Subcutaneous abdominal adipose tissue (tissue), 5 donors: ENCODE data around the gene ZKSCAN3.

Source experiments
- H3K27ac ChIP-seq: one replicate; pipeline ENCODE4 v1.7.0; 2013; ENCODE audit warnings: low read depth, mild to moderate bottlenecking, inconsistent platforms, low read length, moderate library complexity
- H3K27me3 ChIP-seq, 5 donors: one replicate each; pipeline ENCODE4 v1.7.0; 2013; ENCODE audit warnings: low read length in 5 of 5, inconsistent platforms in 1 of 5; ENCODE audit not compliant: control insufficient read depth in 5 of 5, insufficient read depth in 4 of 5
- H3K36me3 ChIP-seq, 5 donors: one replicate each; pipeline ENCODE4 v1.7.0; 2013; ENCODE audit warnings: low read length in 5 of 5; ENCODE audit not compliant: control insufficient read depth in 5 of 5, insufficient read depth in 5 of 5
- H3K4me1 ChIP-seq, 5 donors: one replicate each; pipeline ENCODE4 v1.7.0; 2013; ENCODE audit warnings: low read length in 5 of 5, mild to moderate bottlenecking in 3 of 5, moderate library complexity in 1 of 5; ENCODE audit not compliant: control insufficient read depth in 5 of 5, insufficient read depth in 5 of 5
- H3K4me3 ChIP-seq, 5 donors: one replicate each; pipeline ENCODE4 v1.7.0; 2013; ENCODE audit warnings: low read length in 5 of 5, low read depth in 1 of 5
- H3K9ac ChIP-seq, 5 donors: one replicate each; pipeline ENCODE4 v1.7.0; 2013; ENCODE audit warnings: low read length in 5 of 5, mild to moderate bottlenecking in 4 of 5, moderate library complexity in 3 of 5
- H3K9me3 ChIP-seq, 5 donors: one replicate each; pipeline ENCODE4 v1.7.0; 2013; ENCODE audit warnings: low read length in 5 of 5; ENCODE audit not compliant: control insufficient read depth in 5 of 5
- donor health status: healthy.
- donor health status: healthy.
- donor health status: healthy.
- donor health status: healthy.
- donor health status: healthy.

Gene ZKSCAN3

GRCh38 chr6:28410767-28411166 is 61.0 kb downstream of the ZKSCAN3 start:
- no peak overlapping the region for H3K27ac ChIP-seq
- H3K4me1 ChIP-seq: no peaks in the 10 kb centered on the region
- H3K27me3 ChIP-seq: peaks cover 0 to 5% (median 0%) of the 10 kb centered on the region in 5 donors
- H3K9me3 ChIP-seq: peaks cover 0 to 3% (median 0%) of the 10 kb centered on the region in 5 donors
- no peak overlapping the region for H3K9ac ChIP-seq
- no peaks in the 10 kb centered on the region for H3K36me3 ChIP-seq
- no peak overlapping the region for H3K4me3 ChIP-seq

- Histone ChIP-seq H3K9me3 (peaks cover 0 to 3% (median 0%) of the 10 kb centered on the region in 5 donors), H3K27me3 (no peaks in the 10 kb centered on the region), H3K4me1 (no peaks in the 10 kb centered on the region), H3K9ac (no peak overlapping the region), H3K27ac (no peak overlapping the region), H3K36me3 (no peaks in the 10 kb centered on the region), H3K4me3 (no peak overlapping the region)
Observed at GRCh38 chr6:28413681-28414080, 63.9 kb downstream of the ZKSCAN3 start.
